ENCODE data around the gene C9orf50.
"Not testable (repeated sequence)": the region's sequence is repeated elsewhere in the genome, so short reads cannot be mapped to it uniquely, and the experiment has no call there.

C9orf50 gene

GRCh38 chr9:129594632-129595031, 26.3 kb downstream of the C9orf50 start:
- no peak for DNase-seq

- not testable (repeated sequence) for DNase-seq
These were observed 28.1 kb downstream of the C9orf50 start for GRCh38 chr9:129592790-129593189.

- DNase-seq = no peak
These were observed 29.0 kb downstream of the C9orf50 start for GRCh38 chr9:129591916-129592315.

GRCh38 chr9:129590466-129590865, 30.4 kb downstream of the C9orf50 start:
- DNase-seq = no peak

- no peak for DNase-seq
These were observed 33.2 kb downstream of the C9orf50 start for GRCh38 chr9:129587487-129588262.

- DNase-seq = no peak
These were observed 34.2 kb downstream of the C9orf50 start for GRCh38 chr9:129586685-129587084.

- no peak for DNase-seq
These were observed 34.7 kb downstream of the C9orf50 start for GRCh38 chr9:129586245-129586644.

- no peak for DNase-seq
These were observed 35.5 kb downstream of the C9orf50 start for GRCh38 chr9:129585352-129585751.

- peak in 33 of 56 donors; percentile 6 to 75 (median 35) for DNase-seq
These were observed 36.8 kb downstream of the C9orf50 start for GRCh38 chr9:129584136-129584535.

- DNase-seq = no peak
These were observed 37.4 kb downstream of the C9orf50 start for GRCh38 chr9:129583308-129584038.

- no peak for DNase-seq
These were observed 38.0 kb downstream of the C9orf50 start for GRCh38 chr9:129582855-129583254.

- DNase-seq = no peak
These were observed 39.3 kb downstream of the C9orf50 start for GRCh38 chr9:129581505-129582189.

- no peak for DNase-seq
These were observed 40.5 kb downstream of the C9orf50 start for GRCh38 chr9:129580211-129580915.

GRCh38 chr9:129579294-129579693, 41.6 kb downstream of the C9orf50 start:
- DNase-seq = no peak

- no peak for DNase-seq
These were observed 44.1 kb downstream of the C9orf50 start for GRCh38 chr9:129576546-129577543.

GRCh38 chr9:129575818-129576217, 45.1 kb downstream of the C9orf50 start:
- no peak for DNase-seq

GRCh38 chr9:129574911-129575585, 45.9 kb downstream of the C9orf50 start:
- no peak for DNase-seq

GRCh38 chr9:129573977-129574376, 46.9 kb downstream of the C9orf50 start:
- DNase-seq = no peak

GRCh38 chr9:129572517-129572916, 48.4 kb downstream of the C9orf50 start:
- no peak for DNase-seq

- no peak for DNase-seq
These were observed 48.9 kb downstream of the C9orf50 start for GRCh38 chr9:129572052-129572425.

Data from amygdala (tissue), 56 donors.